ENCODE data around the gene SV2C. TPM values are rescaled to one million over a fixed set of nuclear protein-coding genes. Genes with fewer than 3 reads are reported as not detected.

Gene SV2C
- total RNA-seq, 1 experiment from 2014 or later: not detected

GRCh38 chr5:76155536-76155935 lies 72.4 kb downstream of the SV2C start:
- DNase-seq (ENCODE audit: extremely low read depth, low read depth): no peak

GRCh38 chr5:76162335-76162734 lies 79.2 kb downstream of the SV2C start:
- DNase-seq (ENCODE audit: extremely low read depth, low read depth): no peak

GRCh38 chr5:76163111-76163628 lies 80.0 kb downstream of the SV2C start:
- no peak for DNase-seq (ENCODE audit: extremely low read depth, low read depth)

GRCh38 chr5:76165029-76165428 lies 81.8 kb downstream of the SV2C start:
- DNase-seq (ENCODE audit: extremely low read depth, low read depth): no peak

GRCh38 chr5:76165711-76166374 lies 82.7 kb downstream of the SV2C start:
- DNase-seq (ENCODE audit: extremely low read depth, low read depth): no peak

- DNase-seq (ENCODE audit: extremely low read depth, low read depth): no peak
Measured at GRCh38 chr5:76166886-76167576, 83.8 kb downstream of the SV2C start.

GRCh38 chr5:76169146-76169905 lies 86.1 kb downstream of the SV2C start:
- DNase-seq (ENCODE audit: extremely low read depth, low read depth): no peak

- DNase-seq (ENCODE audit: extremely low read depth, low read depth): no peak
Measured at GRCh38 chr5:76174101-76174500, 90.9 kb downstream of the SV2C start.

GRCh38 chr5:76175051-76175666 lies 92.0 kb downstream of the SV2C start:
- peak; percentile 61 for DNase-seq (ENCODE audit: extremely low read depth, low read depth)

GRCh38 chr5:76175821-76176403 lies 92.7 kb downstream of the SV2C start:
- no peak for DNase-seq (ENCODE audit: extremely low read depth, low read depth)

- no peak for DNase-seq (ENCODE audit: extremely low read depth, low read depth)
Measured at GRCh38 chr5:76177978-76178377, 94.8 kb downstream of the SV2C start.

GRCh38 chr5:76178913-76179312 lies 95.7 kb downstream of the SV2C start:
- no peak for DNase-seq (ENCODE audit: extremely low read depth, low read depth)

- peak; percentile 33 for DNase-seq (ENCODE audit: extremely low read depth, low read depth)
Measured at GRCh38 chr5:76180814-76181805, 97.9 kb downstream of the SV2C start.

GRCh38 chr5:76187386-76187785 lies 104.2 kb downstream of the SV2C start:
- DNase-seq (ENCODE audit: extremely low read depth, low read depth): no peak

- DNase-seq (ENCODE audit: extremely low read depth, low read depth): no peak
Measured at GRCh38 chr5:76190356-76190755, 107.2 kb downstream of the SV2C start.

GRCh38 chr5:76192837-76193236 lies 109.7 kb downstream of the SV2C start:
- DNase-seq (ENCODE audit: extremely low read depth, low read depth): no peak

- no peak for DNase-seq (ENCODE audit: extremely low read depth, low read depth)
Measured at GRCh38 chr5:76193635-76194034, 110.5 kb downstream of the SV2C start.

GRCh38 chr5:76194340-76194739 lies 111.2 kb downstream of the SV2C start:
- no peak for DNase-seq (ENCODE audit: extremely low read depth, low read depth)

- no peak for DNase-seq (ENCODE audit: extremely low read depth, low read depth)
Measured at GRCh38 chr5:76196457-76196856, 113.3 kb downstream of the SV2C start.

Data from NCI-H460 (cell line).